ENCODE measurements around the gene KCNIP2.

KCNIP2 gene

DNA sequence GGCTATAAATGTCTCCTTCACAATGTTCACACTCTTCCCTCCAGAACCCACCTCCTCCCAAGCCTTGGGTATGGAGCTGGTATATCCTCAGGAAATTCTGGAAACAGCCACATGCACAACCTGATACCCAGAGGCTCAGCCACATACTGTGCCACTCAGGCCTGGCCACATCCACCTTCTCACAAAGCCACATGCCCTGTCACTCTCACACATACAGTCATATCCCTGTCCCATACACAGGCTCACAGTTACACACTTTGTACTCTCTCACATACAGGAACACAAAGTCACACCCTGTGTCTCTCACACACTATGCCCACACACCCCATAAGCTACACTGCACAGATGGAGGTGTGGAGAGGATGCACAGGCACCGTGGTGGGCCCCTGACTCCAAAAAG lies 10.1 kb downstream of the KCNIP2 start:
- DNase-seq (ENCODE audit: low spot score) = peak; percentile 2
- Histone ChIP-seq H3K27ac (ENCODE audit: poor library complexity, severe bottlenecking) (no peak overlapping the region), H3K27me3 (ENCODE audit: insufficient read depth, poor library complexity, severe bottlenecking) (no peaks in the 10 kb centered on the region), H3K9me3 (ENCODE audit: severe bottlenecking) (no peaks in the 10 kb centered on the region), H3K4me1 (ENCODE audit: insufficient read depth, poor library complexity, severe bottlenecking) (peaks cover 5% of the 10 kb centered on the region), H3K36me3 (ENCODE audit: low read depth) (no peaks in the 10 kb centered on the region), H3K4me3 (ENCODE audit: severe bottlenecking) (no peak overlapping the region)
- TF ChIP-seq, protein P1, sequence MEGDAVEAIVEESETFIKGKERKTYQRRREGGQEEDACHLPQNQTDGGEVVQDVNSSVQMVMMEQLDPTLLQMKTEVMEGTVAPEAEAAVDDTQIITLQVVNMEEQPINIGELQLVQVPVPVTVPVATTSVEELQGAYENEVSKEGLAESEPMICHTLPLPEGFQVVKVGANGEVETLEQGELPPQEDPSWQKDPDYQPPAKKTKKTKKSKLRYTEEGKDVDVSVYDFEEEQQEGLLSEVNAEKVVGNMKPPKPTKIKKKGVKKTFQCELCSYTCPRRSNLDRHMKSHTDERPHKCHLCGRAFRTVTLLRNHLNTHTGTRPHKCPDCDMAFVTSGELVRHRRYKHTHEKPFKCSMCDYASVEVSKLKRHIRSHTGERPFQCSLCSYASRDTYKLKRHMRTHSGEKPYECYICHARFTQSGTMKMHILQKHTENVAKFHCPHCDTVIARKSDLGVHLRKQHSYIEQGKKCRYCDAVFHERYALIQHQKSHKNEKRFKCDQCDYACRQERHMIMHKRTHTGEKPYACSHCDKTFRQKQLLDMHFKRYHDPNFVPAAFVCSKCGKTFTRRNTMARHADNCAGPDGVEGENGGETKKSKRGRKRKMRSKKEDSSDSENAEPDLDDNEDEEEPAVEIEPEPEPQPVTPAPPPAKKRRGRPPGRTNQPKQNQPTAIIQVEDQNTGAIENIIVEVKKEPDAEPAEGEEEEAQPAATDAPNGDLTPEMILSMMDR (IDR thresholded peaks at IDR 0.05; ENCODE audit: poor library complexity, severe bottlenecking) = no peak
- no peak for ATAC-seq (ENCODE audit: low read depth)

DNA sequence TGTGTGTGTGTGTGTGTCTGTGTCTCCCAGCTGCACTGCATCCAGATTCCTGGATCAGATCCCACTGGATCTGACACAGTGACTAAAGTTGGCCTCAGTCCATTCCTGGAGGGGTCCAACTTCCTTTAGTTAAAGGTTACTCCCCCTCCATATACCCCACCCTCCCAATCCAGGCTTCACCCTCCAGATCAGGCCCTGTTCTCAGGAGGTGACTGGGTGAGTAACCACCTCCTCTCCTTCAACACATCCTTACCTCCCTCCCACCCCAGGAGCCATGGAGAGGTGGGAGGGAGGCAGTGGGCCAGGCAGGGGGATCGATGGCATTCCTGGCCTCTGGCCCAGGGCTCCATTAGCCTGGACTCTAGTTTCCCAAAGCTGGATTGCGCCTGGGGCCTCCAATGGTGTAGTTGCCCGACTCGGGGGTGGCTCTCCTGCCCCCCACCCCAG lies 11.3 kb downstream of the KCNIP2 start:
- no peaks in the 10 kb centered on the region for H3K27me3 ChIP-seq (ENCODE audit: insufficient read depth, poor library complexity, severe bottlenecking)
- no peaks in the 10 kb centered on the region for H3K36me3 ChIP-seq (ENCODE audit: low read depth)
- H3K27ac ChIP-seq (ENCODE audit: poor library complexity, severe bottlenecking) = no peak overlapping the region
- H3K9me3 ChIP-seq (ENCODE audit: severe bottlenecking) = no peaks in the 10 kb centered on the region
- H3K4me1 ChIP-seq (ENCODE audit: insufficient read depth, poor library complexity, severe bottlenecking) = peaks cover 5% of the 10 kb centered on the region
- TF ChIP-seq, protein P1 (IDR thresholded peaks at IDR 0.05; ENCODE audit: poor library complexity, severe bottlenecking) = no peak
- H3K4me3 ChIP-seq (ENCODE audit: severe bottlenecking) = no peak overlapping the region
- ATAC-seq (ENCODE audit: low read depth) (no peak), DNase-seq (ENCODE audit: low spot score) (peak; percentile 27)

DNA sequence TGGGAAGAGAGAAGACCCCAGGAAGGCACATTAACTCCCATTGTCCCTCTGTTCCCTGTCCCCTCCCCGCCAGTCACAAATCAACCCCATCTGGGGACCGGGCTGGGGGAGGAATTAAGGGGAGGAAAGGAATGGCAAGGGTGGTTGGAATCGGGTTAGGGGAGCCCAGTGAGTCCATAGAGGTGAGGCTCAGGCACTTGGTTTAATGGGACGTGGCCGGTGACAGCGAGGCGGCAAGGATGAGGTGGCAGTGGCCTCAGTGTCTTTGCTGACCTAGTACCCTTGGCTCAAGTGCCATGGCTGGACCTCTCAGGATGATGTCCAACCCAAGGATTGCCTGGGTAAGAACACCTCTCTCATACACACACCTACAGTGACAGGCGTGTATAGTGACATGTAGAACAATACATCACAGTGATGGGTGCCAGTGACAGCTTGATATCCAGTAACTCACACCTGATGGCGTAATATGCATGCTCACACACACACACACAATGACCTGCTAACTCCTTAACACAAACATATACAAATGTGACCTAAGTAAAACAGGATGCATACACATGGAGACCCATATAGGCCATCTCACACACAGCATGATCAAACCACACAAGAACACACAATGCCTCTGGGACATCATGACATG lies 12.3 kb downstream of the KCNIP2 start:
- TF ChIP-seq, protein P1 (IDR thresholded peaks at IDR 0.05; ENCODE audit: poor library complexity, severe bottlenecking) = no peak
- Histone ChIP-seq H3K27me3 (ENCODE audit: insufficient read depth, poor library complexity, severe bottlenecking) (no peaks in the 10 kb centered on the region), H3K4me3 (ENCODE audit: severe bottlenecking) (peak overlapping the region; percentile 31), H3K27ac (ENCODE audit: poor library complexity, severe bottlenecking) (peak overlapping the region; percentile 31), H3K9me3 (ENCODE audit: severe bottlenecking) (no peaks in the 10 kb centered on the region), H3K4me1 (ENCODE audit: insufficient read depth, poor library complexity, severe bottlenecking) (peaks cover 5% of the 10 kb centered on the region), H3K36me3 (ENCODE audit: low read depth) (no peaks in the 10 kb centered on the region)
- DNase-seq (ENCODE audit: low spot score) (peak; percentile 42), ATAC-seq (ENCODE audit: low read depth) (no peak)

DNA sequence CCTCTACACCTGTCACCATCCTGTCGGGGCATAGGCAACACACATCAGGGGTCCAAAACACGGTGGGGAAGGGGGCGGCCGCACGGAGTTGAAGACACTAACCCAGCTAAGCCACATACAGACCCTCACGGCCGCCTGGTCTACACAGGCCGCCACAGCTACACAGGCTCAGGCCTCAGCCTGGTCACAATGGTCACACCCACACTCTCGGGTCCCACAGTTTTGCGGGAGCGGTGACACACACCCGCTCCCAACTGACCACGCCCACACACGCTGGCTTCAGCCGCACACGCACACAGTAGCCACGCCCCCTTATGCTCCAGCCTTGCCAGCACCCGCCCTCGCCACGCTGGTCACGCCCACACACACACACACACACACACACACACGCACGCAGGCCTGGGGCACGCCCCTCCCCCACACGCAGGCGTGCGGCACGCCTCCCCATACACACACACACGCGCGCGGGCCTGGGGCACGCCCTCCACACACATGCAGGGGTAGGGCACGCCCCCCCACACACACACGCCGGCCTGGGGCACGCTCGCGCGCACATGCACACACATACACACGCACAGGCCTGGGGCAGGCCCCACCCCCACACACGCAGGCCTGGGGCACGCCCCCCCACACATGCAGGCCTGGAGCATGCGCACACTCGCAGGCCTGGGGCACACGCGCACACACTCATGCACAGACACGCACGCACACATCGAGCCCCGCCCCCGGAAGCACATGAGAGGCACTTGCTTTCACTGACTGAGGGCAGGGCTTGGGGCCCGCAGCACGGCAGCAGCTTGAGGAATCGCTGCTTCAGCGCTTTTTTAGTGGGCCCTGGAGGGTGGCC lies 13.1 kb downstream of the KCNIP2 start:
- H3K36me3 ChIP-seq (ENCODE audit: low read depth) = no peaks in the 10 kb centered on the region
- H3K27ac ChIP-seq (ENCODE audit: poor library complexity, severe bottlenecking) = peak overlapping the region; percentile 31
- ATAC-seq (ENCODE audit: low read depth) (peak; percentile 76), DNase-seq (ENCODE audit: low spot score) (peak; percentile 92)
- H3K4me1 ChIP-seq (ENCODE audit: insufficient read depth, poor library complexity, severe bottlenecking) = peaks cover 5% of the 10 kb centered on the region
- peak overlapping the region; percentile 31 for H3K4me3 ChIP-seq (ENCODE audit: severe bottlenecking)
- H3K27me3 ChIP-seq (ENCODE audit: insufficient read depth, poor library complexity, severe bottlenecking) = no peaks in the 10 kb centered on the region
- TF ChIP-seq, protein P1 (IDR thresholded peaks at IDR 0.05; ENCODE audit: poor library complexity, severe bottlenecking) = no peak
- no peaks in the 10 kb centered on the region for H3K9me3 ChIP-seq (ENCODE audit: severe bottlenecking)

Data from RWPE2 (cell line).